Measurements from ENCODE around the gene FGD1. TPM values are rescaled to one million over a fixed set of nuclear protein-coding genes. Genes with fewer than 3 reads are reported as not detected.

FGD1 gene
- total and polyA plus RNA-seq, 12 donors: 2.9 to 14.2 (median 8.8) TPM

DNA sequence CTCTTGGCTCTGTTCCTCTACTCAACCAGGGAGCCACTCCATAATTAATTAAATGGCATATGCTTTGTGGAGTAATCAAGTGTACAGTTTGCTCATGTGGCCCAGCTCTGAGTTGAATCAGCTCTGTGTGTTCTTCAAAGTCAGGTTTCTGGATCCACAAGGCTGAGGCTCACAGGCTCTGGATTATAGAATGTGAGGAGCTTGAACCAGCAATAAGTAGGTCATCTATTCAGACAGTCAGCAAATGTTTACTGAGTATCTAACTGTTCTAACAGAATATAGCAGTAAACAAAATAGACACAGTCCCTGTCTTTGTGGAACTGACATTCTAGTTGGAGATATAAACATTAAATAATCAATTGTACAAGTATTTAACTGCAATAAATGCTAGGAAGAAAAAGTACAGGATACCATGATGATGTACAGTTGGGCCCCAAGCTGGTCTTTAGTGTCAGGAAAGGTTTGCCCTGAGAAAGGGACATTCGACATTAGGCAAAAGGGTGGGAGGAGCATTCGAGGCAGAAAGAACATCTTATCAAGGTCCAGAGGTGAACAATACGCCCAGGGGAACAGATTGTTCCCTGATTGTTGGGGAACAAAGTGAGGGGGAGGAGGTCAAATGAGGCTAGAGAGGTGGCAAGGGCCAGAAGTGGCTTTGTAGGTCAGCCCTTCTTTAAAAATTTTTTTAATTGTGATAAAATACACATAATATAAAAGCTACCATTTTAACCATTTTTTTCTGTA, 76.3 kb downstream of the FGD1 start:
- 17 to 31% (median 21%) methylated on average over 3 of the region's 3 CpGs for WGBS, 4 donors
- Histone ChIP-seq H3K4me3 (no peak overlapping the region), H3K27ac (peak overlapping the region in 3 of 5 donors; percentile 1 to 40 (median 5)), H3K27me3 (no peaks in the 10 kb centered on the region), H3K9me3 (replicated peaks in 1 of 3) (no peaks in the 10 kb centered on the region), H3K36me3 (replicated peaks in 1 of 2) (no peaks in the 10 kb centered on the region), H3K4me1 (replicated peaks in 1 of 2) (no peaks in the 10 kb centered on the region)
- intact Hi-C loops (cut with DNase I): no loop called here
- DNase-seq: peak in 5 of 7 donors; percentile 9 to 61 (median 25)
- TF ChIP-seq, protein P1, sequence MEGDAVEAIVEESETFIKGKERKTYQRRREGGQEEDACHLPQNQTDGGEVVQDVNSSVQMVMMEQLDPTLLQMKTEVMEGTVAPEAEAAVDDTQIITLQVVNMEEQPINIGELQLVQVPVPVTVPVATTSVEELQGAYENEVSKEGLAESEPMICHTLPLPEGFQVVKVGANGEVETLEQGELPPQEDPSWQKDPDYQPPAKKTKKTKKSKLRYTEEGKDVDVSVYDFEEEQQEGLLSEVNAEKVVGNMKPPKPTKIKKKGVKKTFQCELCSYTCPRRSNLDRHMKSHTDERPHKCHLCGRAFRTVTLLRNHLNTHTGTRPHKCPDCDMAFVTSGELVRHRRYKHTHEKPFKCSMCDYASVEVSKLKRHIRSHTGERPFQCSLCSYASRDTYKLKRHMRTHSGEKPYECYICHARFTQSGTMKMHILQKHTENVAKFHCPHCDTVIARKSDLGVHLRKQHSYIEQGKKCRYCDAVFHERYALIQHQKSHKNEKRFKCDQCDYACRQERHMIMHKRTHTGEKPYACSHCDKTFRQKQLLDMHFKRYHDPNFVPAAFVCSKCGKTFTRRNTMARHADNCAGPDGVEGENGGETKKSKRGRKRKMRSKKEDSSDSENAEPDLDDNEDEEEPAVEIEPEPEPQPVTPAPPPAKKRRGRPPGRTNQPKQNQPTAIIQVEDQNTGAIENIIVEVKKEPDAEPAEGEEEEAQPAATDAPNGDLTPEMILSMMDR (IDR thresholded peaks at IDR 0.05): no peak
- TF ChIP-seq POLR2A (IDR thresholded peaks at IDR 0.05): no peak

DNA sequence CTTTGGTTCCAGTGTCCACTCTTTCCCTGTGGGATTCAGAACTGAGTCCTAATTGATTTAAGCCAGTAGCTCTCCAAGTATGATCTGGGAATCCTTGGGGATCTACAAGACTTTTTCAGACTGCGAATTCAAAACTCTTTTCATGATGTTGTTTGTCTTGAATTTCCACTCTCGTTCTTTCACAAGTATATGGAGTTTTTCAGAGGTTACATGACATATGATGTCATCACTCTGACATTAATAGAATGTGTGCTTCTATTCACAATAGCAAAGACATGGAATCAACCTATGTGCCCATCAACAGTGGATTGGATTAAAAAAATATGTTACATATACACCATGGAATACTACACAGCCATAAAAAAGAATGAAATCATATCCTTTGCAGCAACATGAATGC, 79.1 kb downstream of the FGD1 start:
- Histone ChIP-seq H3K36me3 (replicated peaks in 1 of 2) (no peaks in the 10 kb centered on the region), H3K4me3 (no peak overlapping the region), H3K4me1 (replicated peaks in 1 of 2) (no peaks in the 10 kb centered on the region), H3K27me3 (no peaks in the 10 kb centered on the region), H3K27ac (no peak overlapping the region), H3K9me3 (replicated peaks in 1 of 3) (no peaks in the 10 kb centered on the region)
- TF ChIP-seq, protein P1 (IDR thresholded peaks at IDR 0.05): no peak
- TF ChIP-seq POLR2A (IDR thresholded peaks at IDR 0.05): no peak
- intact Hi-C loops (cut with DNase I): no loop called here
- no peak for DNase-seq
- 65 to 94% (median 83%) methylated on average over 2 of the region's 2 CpGs for WGBS, 4 donors

DNA sequence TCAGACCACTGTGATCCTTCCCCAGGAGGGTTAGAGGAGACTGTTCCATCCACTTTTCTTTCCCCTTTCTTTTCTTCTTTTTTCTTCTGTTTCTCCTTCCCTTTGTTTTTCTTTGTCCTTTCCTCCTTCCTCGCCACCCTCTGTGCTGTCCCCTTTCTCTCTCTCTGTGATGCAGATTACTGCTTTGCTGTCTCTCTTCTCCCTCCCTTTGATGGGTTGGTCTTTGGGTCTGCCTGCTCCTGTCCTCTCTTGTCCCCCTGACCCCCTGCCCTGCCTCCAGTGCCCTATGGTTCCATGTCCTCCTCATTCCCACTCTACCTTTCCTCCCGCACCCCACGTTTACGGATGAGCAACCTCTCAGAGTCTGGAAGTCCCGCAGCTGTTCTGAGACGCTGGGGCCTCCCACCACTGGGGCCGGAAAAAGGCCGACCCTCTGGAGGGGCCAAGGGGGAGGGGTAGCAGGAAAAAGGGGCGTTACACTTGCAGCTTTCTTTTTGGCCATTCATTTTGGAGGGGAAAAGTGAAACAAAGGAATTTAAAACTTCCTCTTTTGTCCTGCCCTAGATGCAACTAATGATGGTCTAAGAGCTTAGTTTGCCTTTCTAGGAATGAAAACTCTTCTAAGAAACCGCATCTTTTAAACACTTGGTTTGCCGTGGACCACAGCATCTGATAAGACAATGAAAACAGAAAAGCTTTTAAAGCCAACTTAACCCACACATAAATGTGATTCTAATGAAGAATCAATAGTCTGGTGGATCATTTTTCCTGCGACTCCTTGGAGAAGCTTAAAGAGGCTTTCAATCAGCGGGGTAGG, 80.3 kb downstream of the FGD1 start:
- 34 to 45% (median 43%) methylated on average over 10 to 13 of the region's 13 CpGs for WGBS, 4 donors
- no peaks in the 10 kb centered on the region for H3K27me3 ChIP-seq

DNA sequence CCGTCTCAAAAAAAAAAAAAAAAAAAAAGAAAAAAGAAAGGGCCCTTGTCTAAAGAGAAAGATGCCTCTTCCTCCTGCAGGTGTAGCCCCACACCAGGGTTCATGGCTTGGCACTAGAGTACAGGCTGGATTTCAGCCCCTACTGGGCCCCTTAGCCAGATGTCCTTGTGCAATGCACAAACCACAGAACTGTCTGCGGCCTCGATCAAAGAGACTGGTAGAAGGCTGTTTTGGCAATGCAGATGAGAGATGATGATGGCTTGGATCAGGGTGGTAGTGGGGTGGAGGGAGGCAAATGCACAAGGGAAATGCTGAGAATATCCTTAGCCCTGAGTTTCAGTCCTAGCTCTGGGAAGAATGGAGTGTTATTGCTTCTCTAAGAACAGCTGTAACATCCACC, 82.3 kb downstream of the FGD1 start:
- TF ChIP-seq, protein P1 (IDR thresholded peaks at IDR 0.05): no peak
- no peak for TF ChIP-seq POLR2A (IDR thresholded peaks at IDR 0.05)
- peak in 4 of 7 donors; percentile 19 to 54 (median 23) for DNase-seq
- Histone ChIP-seq H3K27me3 (no peaks in the 10 kb centered on the region), H3K9me3 (replicated peaks in 1 of 3) (no peaks in the 10 kb centered on the region), H3K4me1 (replicated peaks in 1 of 2) (no peaks in the 10 kb centered on the region), H3K27ac (no peak overlapping the region), H3K4me3 (no peak overlapping the region), H3K36me3 (replicated peaks in 1 of 2) (no peaks in the 10 kb centered on the region)
- WGBS, 4 donors: 33 to 84% (median 56%) methylated on average over 3 of the region's 3 CpGs
- intact Hi-C loops (cut with DNase I): no loop called here

More for the DNA sequence above, 80.3 kb downstream of the FGD1 start:
- Histone ChIP-seq H3K27ac (no peak overlapping the region), H3K4me1 (replicated peaks in 1 of 2) (no peaks in the 10 kb centered on the region), H3K9me3 (replicated peaks in 1 of 3) (no peaks in the 10 kb centered on the region), H3K4me3 (no peak overlapping the region), H3K36me3 (replicated peaks in 1 of 2) (no peaks in the 10 kb centered on the region)
- TF ChIP-seq, protein P1 (IDR thresholded peaks at IDR 0.05): no peak
- TF ChIP-seq POLR2A (IDR thresholded peaks at IDR 0.05): no peak
- intact Hi-C loops (cut with DNase I): no loop called here
- no peak for DNase-seq
